Neuronal stem cell (in vitro differentiated cells): ENCODE results near the gene IQCE.

Experiments used
- DNase-seq: peaks from one replicate; pipeline ENCODE4 v3.0.0-alpha.2; 2013; ENCODE audit warnings: low spot score
- H2AFZ ChIP-seq: one replicate; pipeline ENCODE4 v1.6.1; 2013; ENCODE audit warnings: mild to moderate bottlenecking, low read length, inconsistent platforms
- H2AK5ac ChIP-seq: 2 replicates; pipeline ENCODE4 v1.6.1; 2013; ENCODE audit warnings: low read depth, mild to moderate bottlenecking, inconsistent platforms, low read length, moderate library complexity, mixed read lengths
- H2BK120ac ChIP-seq: 2 replicates; pipeline ENCODE4 v1.6.1; 2013; ENCODE audit warnings: low read depth, mild to moderate bottlenecking, inconsistent platforms, low read length, moderate library complexity, mixed read lengths
- H2BK12ac ChIP-seq: one replicate; pipeline ENCODE4 v1.6.1; 2013; ENCODE audit warnings: low read length, inconsistent platforms
- H2BK15ac ChIP-seq: 2 replicates; pipeline ENCODE4 v1.6.1; 2013; ENCODE audit warnings: mild to moderate bottlenecking, low read length, inconsistent platforms, mixed read lengths
- H2BK5ac ChIP-seq: one replicate; pipeline ENCODE4 v1.6.1; 2013; ENCODE audit warnings: inconsistent platforms, mild to moderate bottlenecking, low read length, moderate library complexity
- H3K14ac ChIP-seq: one replicate; pipeline ENCODE4 v1.6.1; 2013; ENCODE audit warnings: low read length, inconsistent platforms
- H3K18ac ChIP-seq: 2 replicates; pipeline ENCODE4 v1.6.1; 2013; ENCODE audit warnings: low read length, inconsistent platforms
- H3K23ac ChIP-seq: 2 replicates; pipeline ENCODE4 v1.6.1; 2013; ENCODE audit warnings: low read depth, mild to moderate bottlenecking, mixed read lengths, low read length, inconsistent platforms; ENCODE audit not compliant: poor library complexity
- H3K27ac ChIP-seq: replicated peaks from 3 replicates; pipeline ENCODE4 v1.5.1; 2013; ENCODE audit warnings: low read length, inconsistent platforms
- H3K27me3 ChIP-seq, 3 experiments: 2 replicates each; pipeline ENCODE4 v1.6.1; 2013; ENCODE audit warnings: low read length in 3 of 3, mild to moderate bottlenecking in 2 of 3, inconsistent platforms in 1 of 3, low read depth in 1 of 3, mixed read lengths in 1 of 3, moderate library complexity in 1 of 3; ENCODE audit not compliant: control insufficient read depth in 3 of 3, insufficient read depth in 3 of 3
- H3K36me3 ChIP-seq, 2 donors: replicated peaks in 1 of 2; 2 replicates each; pipeline ENCODE4 v1.6.1; 2013; ENCODE audit warnings: low read length in 2 of 2; ENCODE audit not compliant: control insufficient read depth in 2 of 2, insufficient read depth in 2 of 2
- H3K4ac ChIP-seq: 2 replicates; pipeline ENCODE4 v1.6.1; 2013; ENCODE audit warnings: inconsistent platforms, mild to moderate bottlenecking, low read length, moderate library complexity
- H3K4me1 ChIP-seq, 2 donors: 1 replicate in 1 of 2; 2 replicates in 1 of 2; pipeline ENCODE4 v1.6.1; 2013; ENCODE audit warnings: low read length in 2 of 2, low read depth in 1 of 2; ENCODE audit not compliant: control insufficient read depth in 2 of 2, insufficient read depth in 1 of 2
- H3K4me2 ChIP-seq: one replicate; pipeline ENCODE4 v1.6.1; 2013; ENCODE audit warnings: mild to moderate bottlenecking, low read length, inconsistent platforms; ENCODE audit not compliant: insufficient read depth, poor library complexity, severe bottlenecking
- H3K4me3 ChIP-seq, 2 donors: 2 replicates each; pipeline ENCODE4 v1.5.1; 2013; ENCODE audit warnings: low read length in 2 of 2, mild to moderate bottlenecking in 2 of 2, inconsistent platforms in 1 of 2, moderate library complexity in 1 of 2
- H3K79me1 ChIP-seq: one replicate; pipeline ENCODE4 v1.6.1; 2013; ENCODE audit warnings: low read depth, mild to moderate bottlenecking, inconsistent platforms, low read length, moderate library complexity
- H3K9ac ChIP-seq: one replicate; pipeline ENCODE4 v1.6.1; 2013; ENCODE audit warnings: mild to moderate bottlenecking, low read depth, low read length, inconsistent platforms; ENCODE audit not compliant: poor library complexity
- H3K9me3 ChIP-seq, 2 donors: replicated peaks in 1 of 2; 2 replicates each; pipeline versions ENCODE3 to v1.6.1; 2013; ENCODE audit warnings: low read length in 2 of 2, mild to moderate bottlenecking in 2 of 2, inconsistent platforms in 1 of 2, low read depth in 1 of 2, mixed read lengths in 1 of 2, moderate library complexity in 1 of 2; ENCODE audit not compliant: control insufficient read depth in 2 of 2, insufficient read depth in 1 of 2
- H4K8ac ChIP-seq: one replicate; pipeline ENCODE4 v1.6.1; 2013; ENCODE audit warnings: low read depth, mild to moderate bottlenecking, inconsistent platforms, low read length, moderate library complexity
- H4K91ac ChIP-seq: one replicate; pipeline ENCODE4 v1.6.1; 2013; ENCODE audit warnings: low read length, low read depth, mild to moderate bottlenecking, inconsistent platforms; ENCODE audit not compliant: poor library complexity
- WGBS, 2 donors: extraction: QIAGEN DNeasy Blood & Tissue Kit; methylation state at CpG; one replicate each; pipeline ENCODE4 v1.1.7; 2013; ENCODE audit warnings: missing lambda C conversion rate in 2 of 2, mixed read lengths in 1 of 2; ENCODE audit not compliant: insufficient read length in 2 of 2, insufficient replicate concordance in 1 of 2; ENCODE audit errors: extremely low coverage in 2 of 2; 5-methylcytosine and 5-hydroxymethylcytosine counted together

IQCE gene

GRCh38 chr7:2621061-2621828, 62.5 kb downstream of the IQCE start:
- Histone ChIP-seq H3K14ac (no peak overlapping the region), H4K8ac (no peak overlapping the region), H3K4me1 (peaks cover 32 to 33% of the 10 kb centered on the region in 2 donors), H2AFZ (peak overlapping the region; percentile 68), H2BK120ac (peak overlapping the region; percentile 81), H2BK5ac (peak overlapping the region; percentile 85), H3K23ac (no peak overlapping the region), H3K18ac (peak overlapping the region; percentile 97), H3K9me3 (peaks cover 0 to 1% of the 10 kb centered on the region in 2 donors), H2AK5ac (peak overlapping the region; percentile 30), H3K4me2 (no peak overlapping the region), H3K36me3 (no peaks in the 10 kb centered on the region), H2BK12ac (no peak overlapping the region), H3K27me3 (no peaks in the 10 kb centered on the region), H3K9ac (no peak overlapping the region), H3K79me1 (peaks cover 4% of the 10 kb centered on the region), H3K4ac (no peak overlapping the region), H3K4me3 (no peak overlapping the region), H4K91ac (no peak overlapping the region), H3K27ac (peak overlapping the region; percentile 41), H2BK15ac (peak overlapping the region; percentile 95)
- WGBS, 2 donors: no CpG with 5 or more reads among the region's 23 CpGs
- DNase-seq: no peak

- no peak overlapping the region for H3K9ac ChIP-seq
- no peak overlapping the region for H3K4ac ChIP-seq
- H4K91ac ChIP-seq: no peak overlapping the region
- H3K9me3 ChIP-seq: peaks cover 0 to 4% of the 10 kb centered on the region in 2 donors
- H3K14ac ChIP-seq: no peak overlapping the region
- H3K27ac ChIP-seq: peak overlapping the region; percentile 3
- no CpG with 5 or more reads among the region's 12 CpGs for WGBS, 2 donors
- H2AFZ ChIP-seq: peak overlapping the region; percentile 68
- no peak for DNase-seq
- peak overlapping the region; percentile 45 for H4K8ac ChIP-seq
- H3K23ac ChIP-seq: peak overlapping the region; percentile 77
- H2AK5ac ChIP-seq: peak overlapping the region; percentile 71
- peak overlapping the region; percentile 68 for H2BK5ac ChIP-seq
- H3K79me1 ChIP-seq: peaks cover 4% of the 10 kb centered on the region
- H3K4me1 ChIP-seq: peaks cover 25 to 26% of the 10 kb centered on the region in 2 donors
- H3K36me3 ChIP-seq: no peaks in the 10 kb centered on the region
- no peak overlapping the region for H3K4me3 ChIP-seq
- H2BK120ac ChIP-seq: no peak overlapping the region
- H2BK15ac ChIP-seq: peak overlapping the region; percentile 95
- H2BK12ac ChIP-seq: peak overlapping the region; percentile 79
- peak overlapping the region; percentile 97 for H3K18ac ChIP-seq
- no peak overlapping the region for H3K4me2 ChIP-seq
- H3K27me3 ChIP-seq: no peaks in the 10 kb centered on the region
Observed at GRCh38 chr7:2621948-2622640, 63.3 kb downstream of the IQCE start.

GRCh38 chr7:2622869-2623697, 64.3 kb downstream of the IQCE start:
- Histone ChIP-seq H2BK15ac (peak overlapping the region; percentile 95), H2BK120ac (peak overlapping the region; percentile 62), H3K4me2 (no peak overlapping the region), H3K4me3 (no peak overlapping the region), H3K36me3 (no peaks in the 10 kb centered on the region), H2BK12ac (peak overlapping the region; percentile 89), H2AFZ (peak overlapping the region; percentile 59), H3K4me1 (peaks cover 17 to 18% of the 10 kb centered on the region in 2 donors), H3K79me1 (peaks cover 4% of the 10 kb centered on the region), H2AK5ac (peak overlapping the region; percentile 71), H3K18ac (peak overlapping the region; percentile 90), H3K27ac (no peak overlapping the region), H3K23ac (no peak overlapping the region), H3K9me3 (peaks cover 0 to 4% of the 10 kb centered on the region in 2 donors), H4K8ac (no peak overlapping the region), H3K27me3 (no peaks in the 10 kb centered on the region), H3K14ac (peak overlapping the region; percentile 89), H2BK5ac (peak overlapping the region; percentile 68), H4K91ac (peak overlapping the region; percentile 75), H3K4ac (no peak overlapping the region), H3K9ac (peak overlapping the region; percentile 36)
- no CpG with 5 or more reads among the region's 19 CpGs for WGBS, 2 donors
- DNase-seq: no peak
